HepG2 (cell line): Measurements from ENCODE around the gene NSMF. TPM values are rescaled to one million over a fixed set of nuclear protein-coding genes. Genes with fewer than 3 reads are reported as not detected.
A peak's percentile ranks its signal among the peaks of the same experiment; 100 is the strongest.

Experiments
- ELF3 ChIP-seq: IDR thresholded peaks from 2 replicates; pipeline ENCODE4 v1.6.1; 2016; ENCODE audit warnings: missing genetic modification reagents, missing compliant biosample characterization
- ETS1 ChIP-seq: sonication (generic); formaldehyde crosslinking; IDR thresholded peaks from 2 replicates; pipeline ENCODE4 v1.4.0; 2020; ENCODE audit warnings: missing genetic modification reagents
- NRL ChIP-seq: sonication (generic); formaldehyde crosslinking; IDR thresholded peaks from 2 replicates; pipeline ENCODE4 v1.5.0; 2020; ENCODE audit warnings: missing genetic modification reagents, mild to moderate bottlenecking, moderate library complexity, borderline replicate concordance
- PITX1 ChIP-seq: sonication (generic); formaldehyde crosslinking; IDR thresholded peaks from 2 replicates; pipeline ENCODE4 v1.5.1; 2020; ENCODE audit warnings: mild to moderate bottlenecking, missing genetic modification reagents
- PRDM15 ChIP-seq: sonication (generic); formaldehyde crosslinking; IDR thresholded peaks from 2 replicates; pipeline ENCODE4 v1.4.0; 2020; ENCODE audit warnings: missing genetic modification reagents
- REPIN1 ChIP-seq: sonication (generic); formaldehyde crosslinking; IDR thresholded peaks from 2 replicates; pipeline ENCODE4 v1.8.0; 2022; ENCODE audit warnings: missing genetic modification reagents, low read depth, mild to moderate bottlenecking, borderline replicate concordance
- SPEN ChIP-seq: sonication (generic); formaldehyde crosslinking; IDR thresholded peaks from 2 replicates; pipeline ENCODE4 v1.5.1; 2020; ENCODE audit warnings: low read depth, mild to moderate bottlenecking, missing genetic modification reagents
- THAP9 ChIP-seq: sonication (generic); formaldehyde crosslinking; IDR thresholded peaks from 2 replicates; pipeline ENCODE4; 2020; ENCODE audit warnings: missing genetic modification reagents, mild to moderate bottlenecking, borderline replicate concordance
- ZFP1 ChIP-seq: IDR thresholded peaks from 2 replicates; pipeline ENCODE4 v1.6.1; 2016
- ZNF20 ChIP-seq: sonication (generic); formaldehyde crosslinking; IDR thresholded peaks from 2 replicates; pipeline ENCODE4 v1.4.0; 2020; ENCODE audit warnings: mild to moderate bottlenecking, moderate library complexity, missing genetic modification reagents
- ZNF230 ChIP-seq: sonication (generic); formaldehyde crosslinking; IDR thresholded peaks from 2 replicates; pipeline ENCODE4 v1.4.0; 2020; ENCODE audit warnings: mild to moderate bottlenecking, missing genetic modification reagents
- ZNF446 ChIP-seq: sonication (generic); formaldehyde crosslinking; IDR thresholded peaks from 2 replicates; pipeline ENCODE4 v1.5.0; 2020; ENCODE audit warnings: mild to moderate bottlenecking, missing genetic modification reagents
- ZNF510 ChIP-seq: sonication (generic); formaldehyde crosslinking; IDR thresholded peaks from 2 replicates; pipeline ENCODE4 v1.4.0; 2020; ENCODE audit warnings: low read depth, mild to moderate bottlenecking, missing genetic modification reagents
- ZNF777 ChIP-seq: sonication (generic); formaldehyde crosslinking; IDR thresholded peaks from 2 replicates; pipeline ENCODE4 v1.4.0; 2020; ENCODE audit warnings: missing genetic modification reagents
- polyA plus RNA-seq, 8 experiments: library from polyadenylated mRNA; depleted of rRNA in 3 of 8; stranded (reverse) in 7 of 8; unstranded in 1 of 8; fragments of >200 nt; fragmentation: Illumina TruSeq in 4 of 8; extraction: Trizol in 4 of 8; gene quantifications; 2 replicates each; pipeline versions ENCODE4 v1.2.1 to v1.2.3, GENCODE V29; 2011 to 2016; ENCODE audit warnings: low read depth in 4 of 8, missing spikeins in 1 of 8, mixed read lengths in 1 of 8; ENCODE audit not compliant: insufficient read depth in 1 of 8
- total RNA-seq, 5 experiments: library from RNA; depleted of rRNA; stranded (reverse); fragments of >200 nt; fragmentation: Illumina TruSeq; extraction: Trizol; gene quantifications; 2 replicates each; pipeline ENCODE4 v1.2.3, GENCODE V29; 2016; ENCODE audit warnings: low read depth in 1 of 5
- TF ChIP-seq, protein P1 (sequence below): sonication (generic); formaldehyde crosslinking; IDR thresholded peaks from 2 replicates; pipeline ENCODE4 v1.4.0; 2020; ENCODE audit warnings: missing genetic modification reagents
- TF ChIP-seq, protein P2 (sequence below): sonication (generic); formaldehyde crosslinking; IDR thresholded peaks from 2 replicates; pipeline ENCODE4 v1.8.0; 2022; ENCODE audit warnings: mild to moderate bottlenecking, missing genetic modification reagents, borderline replicate concordance

Gene NSMF
- total and polyA plus RNA-seq, 2 of the 13 experiments (the other 11 are each of a cell fraction or from before 2014, with no cell fraction given) = 44.3 to 183 TPM

GRCh38 chr9:137422604-137423513, 36.3 kb downstream of the NSMF start, which contains the start of the genes EXD3 and NOXA1 (continued):
- peak; percentile 91 for TF ChIP-seq ZNF777 (CRISPR knock-in tag)
- TF ChIP-seq ZNF20 (CRISPR knock-in tag) = no peak
- 0 out of 2 replicates have a peak, but pooled peaks have one; percentile 27 for TF ChIP-seq ZFP1 (CRISPR knock-in tag)
- TF ChIP-seq, protein P1, sequence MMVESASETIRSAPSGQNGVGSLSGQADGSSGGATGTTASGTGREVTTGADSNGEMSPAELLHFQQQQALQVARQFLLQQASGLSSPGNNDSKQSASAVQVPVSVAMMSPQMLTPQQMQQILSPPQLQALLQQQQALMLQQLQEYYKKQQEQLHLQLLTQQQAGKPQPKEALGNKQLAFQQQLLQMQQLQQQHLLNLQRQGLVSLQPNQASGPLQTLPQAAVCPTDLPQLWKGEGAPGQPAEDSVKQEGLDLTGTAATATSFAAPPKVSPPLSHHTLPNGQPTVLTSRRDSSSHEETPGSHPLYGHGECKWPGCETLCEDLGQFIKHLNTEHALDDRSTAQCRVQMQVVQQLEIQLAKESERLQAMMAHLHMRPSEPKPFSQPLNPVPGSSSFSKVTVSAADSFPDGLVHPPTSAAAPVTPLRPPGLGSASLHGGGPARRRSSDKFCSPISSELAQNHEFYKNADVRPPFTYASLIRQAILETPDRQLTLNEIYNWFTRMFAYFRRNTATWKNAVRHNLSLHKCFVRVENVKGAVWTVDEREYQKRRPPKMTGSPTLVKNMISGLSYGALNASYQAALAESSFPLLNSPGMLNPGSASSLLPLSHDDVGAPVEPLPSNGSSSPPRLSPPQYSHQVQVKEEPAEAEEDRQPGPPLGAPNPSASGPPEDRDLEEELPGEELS (CRISPR knock-in tag) = peak; percentile 47; the same call in 1 of the 2 replicates
- TF ChIP-seq ZNF510 (CRISPR knock-in tag) = no peak
- TF ChIP-seq THAP9 = peak; percentile 44; the same call in 1 of the 2 replicates
- TF ChIP-seq, protein P2, sequence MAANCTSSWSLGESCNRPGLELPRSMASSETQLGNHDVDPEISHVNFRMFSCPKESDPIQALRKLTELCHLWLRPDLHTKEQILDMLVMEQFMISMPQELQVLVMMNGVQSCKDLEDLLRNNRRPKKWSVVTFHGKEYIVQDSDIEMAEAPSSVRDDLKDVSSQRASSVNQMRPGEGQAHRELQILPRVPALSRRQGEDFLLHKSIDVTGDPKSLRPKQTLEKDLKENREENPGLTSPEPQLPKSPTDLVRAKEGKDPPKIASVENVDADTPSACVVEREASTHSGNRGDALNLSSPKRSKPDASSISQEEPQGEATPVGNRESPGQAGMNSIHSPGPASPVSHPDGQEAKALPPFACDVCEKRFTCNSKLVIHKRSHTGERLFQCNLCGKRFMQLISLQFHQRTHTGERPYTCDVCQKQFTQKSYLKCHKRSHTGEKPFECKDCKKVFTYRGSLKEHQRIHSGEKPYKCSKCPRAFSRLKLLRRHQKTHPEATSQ (CRISPR knock-in tag) = 0 out of 2 replicates have a peak, but pooled peaks have one; percentile 35
- 0 out of 2 replicates have a peak, but pooled peaks have one; percentile 19 for TF ChIP-seq ZNF230
- 0 out of 2 replicates have a peak, but pooled peaks have one; percentile 18 for TF ChIP-seq PITX1 (CRISPR knock-in tag)
- TF ChIP-seq ETS1 = no peak
- peak; percentile 74 for TF ChIP-seq ELF3
- TF ChIP-seq REPIN1 (CRISPR knock-in tag) = peak; percentile 93
- TF ChIP-seq SPEN (CRISPR knock-in tag) = peak; percentile 83
- 0 out of 2 replicates have a peak, but pooled peaks have one; percentile 38 for TF ChIP-seq PRDM15 (CRISPR knock-in tag)
- TF ChIP-seq NRL (CRISPR knock-in tag) = no peak; the same call in 1 of the 2 replicates
- TF ChIP-seq ZNF446 (CRISPR knock-in tag) = peak; percentile 78; the same call in 1 of the 2 replicates
